Activated CD8-positive, alpha-beta memory T cell treated with anti-CD3 and anti-CD28 coated beads, Interleukin-2, amount 50 U/mL, for 24 hours (primary cell): ENCODE results near the gene CTSE.
"Not testable (repeated sequence)": the region's sequence is repeated elsewhere in the genome, so short reads cannot be mapped to it uniquely, and the experiment has no call there.

ENCODE experiments used
- DNase-seq: peaks from one replicate; pipeline ENCODE4 v3.0.0-alpha.2; 2020; ENCODE audit errors: extremely low read depth

CTSE gene

DNA sequence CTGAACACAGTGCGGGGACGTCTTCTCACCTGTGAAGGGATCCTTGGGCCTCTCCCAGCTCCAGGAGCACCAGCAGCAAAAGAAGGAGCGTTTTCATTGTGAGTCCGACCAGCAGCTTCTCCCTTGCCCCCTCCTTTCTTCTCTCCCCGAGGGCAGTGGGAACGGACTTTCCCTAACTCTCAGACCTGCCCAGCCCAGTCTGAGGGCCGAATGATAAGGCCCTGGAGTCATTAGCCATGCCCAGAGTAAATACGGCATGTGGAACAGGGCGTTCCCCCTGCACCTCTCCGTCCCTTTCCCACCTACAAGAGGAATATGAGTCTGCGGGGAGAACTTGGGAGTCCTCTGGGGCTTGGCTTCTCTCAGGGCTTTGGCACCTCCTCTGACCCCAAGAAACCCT is at the start of gene CTSE:
CTSE (minus strand) TSS at position 201 of the 400 bp plus-strand sequence; CDS start at position 97, 104 bp downstream.
- DNase-seq = no peak

DNA sequence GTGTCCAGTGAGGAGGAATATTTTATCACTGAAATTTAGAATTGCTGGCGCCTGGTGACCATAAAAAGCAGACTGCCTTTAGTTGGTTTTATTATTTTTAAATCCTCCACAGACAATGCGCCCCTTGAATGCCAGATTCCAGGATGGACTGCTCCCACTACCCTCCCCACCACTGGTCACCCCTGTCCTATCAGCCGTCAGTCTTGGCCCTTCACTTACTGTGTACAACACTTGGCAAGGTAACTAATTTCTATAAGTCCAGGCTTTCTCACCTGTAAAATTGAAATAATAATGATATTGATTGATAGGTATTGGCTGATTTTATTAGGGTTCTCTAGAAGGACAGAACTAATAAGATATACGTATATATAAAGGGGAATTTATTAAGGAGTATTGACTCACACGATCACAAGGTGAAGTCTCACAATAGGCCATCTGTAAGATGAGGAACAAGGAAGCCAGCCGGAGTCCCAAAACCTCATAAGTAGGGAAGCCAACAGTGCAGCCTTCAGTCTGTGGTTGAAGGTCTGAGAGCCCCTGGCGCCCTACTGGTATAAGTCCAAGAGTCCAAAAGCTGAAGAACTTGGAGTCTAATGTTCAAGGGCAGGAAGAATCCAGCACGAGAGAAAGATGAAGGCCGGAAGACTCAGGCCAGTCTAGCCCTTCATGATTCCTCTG is 47.1 kb upstream of the CTSE start:
- DNase-seq = no peak

DNA sequence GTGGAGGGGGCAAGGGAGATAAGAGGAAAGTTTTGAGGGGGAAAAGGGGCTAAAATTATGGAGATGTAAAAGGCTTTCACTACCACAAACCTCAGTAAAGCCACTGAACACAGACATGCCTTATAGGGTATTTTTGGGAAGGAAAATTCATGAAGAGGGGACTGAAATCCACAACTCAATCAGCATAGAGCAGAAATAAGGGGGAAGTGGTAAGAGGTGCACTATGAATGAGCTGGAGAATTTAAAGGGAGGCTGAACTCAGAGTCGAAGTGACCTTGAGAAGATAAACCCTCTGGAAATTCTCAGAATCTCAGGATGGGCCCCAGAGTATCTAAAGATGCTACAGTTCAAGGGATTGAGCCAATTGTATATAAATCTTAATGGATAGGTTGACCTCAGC is 44.6 kb upstream of the CTSE start:
- no peak for DNase-seq

DNA sequence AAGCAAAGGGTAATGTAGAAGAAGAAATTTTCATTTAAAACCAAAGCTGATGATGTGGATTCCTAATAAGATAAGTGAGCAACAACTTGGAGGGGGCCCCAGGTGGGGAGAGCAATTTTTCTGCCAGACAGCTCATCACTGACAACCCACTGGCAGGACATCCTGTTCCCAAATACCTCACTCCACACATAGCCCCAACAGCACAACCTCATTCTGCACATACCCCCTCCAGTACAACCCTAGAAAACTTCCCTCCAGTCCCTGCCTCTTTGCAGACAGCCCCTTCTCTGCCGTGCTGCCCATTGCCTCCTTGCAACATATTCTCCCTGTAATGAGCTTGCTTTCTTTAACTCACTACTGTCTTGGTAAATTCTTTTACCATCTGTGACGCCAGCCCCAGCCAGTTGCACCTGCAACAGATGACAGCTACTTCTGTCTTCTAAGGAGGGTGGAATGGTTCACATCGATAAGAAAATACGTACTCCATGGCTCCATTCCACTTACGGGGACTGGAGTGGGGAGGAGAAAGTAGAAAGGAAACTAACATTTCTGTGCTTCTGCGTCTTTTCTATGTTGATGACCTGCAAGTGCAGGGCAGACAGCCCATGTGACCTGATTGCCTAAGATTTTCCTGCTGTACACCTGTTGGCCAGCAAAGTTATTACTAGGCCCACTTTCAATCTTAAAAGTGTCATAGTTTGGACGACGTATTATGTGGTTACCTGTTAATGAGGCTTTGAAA is 44.0 kb upstream of the CTSE start:
- DNase-seq = no peak

DNA sequence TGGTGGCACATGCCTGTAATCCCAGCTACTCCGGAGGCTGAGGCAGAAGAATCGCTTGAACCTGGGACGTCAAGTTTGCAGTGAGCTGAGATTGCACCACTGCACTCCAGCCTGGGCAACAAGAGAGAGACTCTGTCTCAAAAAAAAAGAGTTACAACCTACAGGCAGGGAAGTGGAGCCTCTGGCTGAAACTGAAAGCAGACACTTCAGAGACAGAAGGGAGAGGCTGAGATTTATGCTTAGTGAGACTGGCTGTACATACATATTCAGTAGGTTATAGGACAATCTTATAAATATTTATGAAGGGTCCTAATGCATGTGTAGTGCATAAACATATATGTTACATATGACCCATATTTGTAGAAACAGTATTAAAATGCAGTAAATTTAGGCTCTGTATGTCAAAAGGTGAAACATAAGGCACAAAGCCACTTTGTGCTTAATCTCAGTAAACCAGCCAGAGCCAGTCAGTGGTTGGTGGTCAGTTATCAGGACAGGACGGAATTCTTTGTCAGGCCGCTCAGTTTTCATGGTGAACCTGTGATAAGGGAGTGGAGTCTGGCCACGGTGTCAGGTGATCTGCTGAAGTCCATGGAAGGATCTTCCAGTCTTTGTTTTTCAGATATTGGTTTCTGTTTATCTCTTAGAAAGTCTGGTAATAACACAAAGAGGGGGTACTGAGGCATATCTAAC is 42.9 kb upstream of the CTSE start:
- DNase-seq = no peak

DNA sequence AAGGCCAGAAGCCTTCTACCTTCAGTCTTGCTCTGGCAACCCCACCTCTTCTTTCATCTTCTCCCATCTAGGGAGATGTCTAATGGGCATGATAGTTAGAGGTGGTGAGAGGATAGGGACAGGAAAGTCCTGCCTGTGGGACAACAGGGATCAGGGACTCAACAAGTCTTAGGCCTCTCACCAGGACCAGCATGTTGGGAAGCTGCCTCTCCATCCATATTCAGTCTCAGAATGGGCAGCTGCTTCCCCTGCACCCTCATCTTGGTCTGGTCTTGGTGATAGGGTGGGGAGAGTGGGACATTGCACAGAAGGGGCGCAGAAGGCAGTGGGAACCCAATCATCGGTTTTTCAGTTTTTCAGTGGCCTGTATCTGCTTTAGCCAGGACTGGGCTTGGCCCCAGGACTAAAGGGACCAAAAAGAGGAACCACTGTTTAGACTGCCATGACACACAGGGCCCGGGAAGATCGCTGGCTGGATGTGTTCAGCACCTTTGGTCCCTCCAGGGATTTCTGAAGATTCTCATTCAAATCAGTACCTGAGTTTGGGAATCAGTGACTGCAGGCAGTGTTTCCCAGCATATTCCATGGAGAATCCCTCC is 42.0 kb upstream of the CTSE start:
- DNase-seq = no peak

DNA sequence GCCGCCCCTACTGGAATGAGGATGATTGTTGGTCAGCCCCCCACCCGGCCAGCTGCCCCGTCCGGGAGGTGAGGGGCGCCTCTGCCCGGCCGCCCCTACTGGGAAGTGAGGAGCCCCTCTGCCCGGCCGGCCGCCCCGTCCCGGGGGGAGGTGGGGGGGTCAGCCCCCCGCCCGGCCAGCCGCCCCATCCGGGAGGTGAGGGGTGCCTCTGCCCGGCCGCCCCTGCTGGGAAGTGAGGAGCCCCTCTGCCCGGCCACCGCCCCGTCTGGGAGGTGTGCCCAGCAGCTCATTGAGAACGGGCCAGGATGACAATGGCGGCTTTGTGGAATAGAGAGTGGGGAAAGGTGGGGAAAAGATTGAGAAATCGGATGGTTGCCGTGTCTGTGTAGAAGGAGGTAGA is 40.8 kb upstream of the CTSE start:
- DNase-seq = not testable (repeated sequence)

DNA sequence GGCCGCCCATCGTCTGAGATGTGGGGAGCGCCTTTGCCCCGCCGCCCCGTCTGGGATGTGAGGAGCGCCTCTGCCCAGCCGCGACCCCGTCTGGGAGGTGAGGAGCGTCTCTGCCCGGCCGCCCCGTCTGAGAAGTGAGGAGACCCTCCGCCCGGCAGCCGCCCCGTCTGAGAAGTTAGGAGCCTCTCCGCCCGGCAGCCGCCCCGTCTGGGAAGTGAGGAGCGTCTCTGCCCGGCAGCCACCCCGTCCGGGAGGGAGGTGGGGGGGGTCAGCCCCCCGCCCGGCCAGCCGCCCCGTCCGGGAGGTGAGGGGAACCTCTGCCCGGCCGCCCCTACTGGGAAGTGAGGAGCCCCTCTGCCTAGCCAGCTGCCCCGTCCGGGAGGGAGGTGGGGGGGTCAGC is 40.3 kb upstream of the CTSE start:
- DNase-seq = not testable (repeated sequence)

DNA sequence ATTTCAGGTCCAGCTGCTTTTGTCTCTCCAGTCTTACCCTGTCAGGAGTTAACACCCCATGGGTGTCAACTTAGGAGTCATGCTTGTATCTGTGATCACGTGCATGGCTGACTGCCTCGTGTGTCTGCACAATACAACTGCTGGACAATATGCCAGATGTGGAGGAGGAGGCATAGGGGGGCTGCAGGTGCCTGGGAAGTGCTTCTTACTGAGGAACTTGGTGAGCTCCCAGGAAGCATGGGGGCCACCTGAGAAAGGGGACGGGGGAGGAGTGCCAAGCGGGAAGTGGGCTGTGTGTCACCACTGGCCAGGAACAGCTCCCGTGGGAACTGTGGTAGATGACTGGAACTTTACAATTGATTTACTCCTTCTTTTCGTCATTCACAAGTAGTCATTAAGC is 38.8 kb upstream of the CTSE start:
- no peak for DNase-seq

DNA sequence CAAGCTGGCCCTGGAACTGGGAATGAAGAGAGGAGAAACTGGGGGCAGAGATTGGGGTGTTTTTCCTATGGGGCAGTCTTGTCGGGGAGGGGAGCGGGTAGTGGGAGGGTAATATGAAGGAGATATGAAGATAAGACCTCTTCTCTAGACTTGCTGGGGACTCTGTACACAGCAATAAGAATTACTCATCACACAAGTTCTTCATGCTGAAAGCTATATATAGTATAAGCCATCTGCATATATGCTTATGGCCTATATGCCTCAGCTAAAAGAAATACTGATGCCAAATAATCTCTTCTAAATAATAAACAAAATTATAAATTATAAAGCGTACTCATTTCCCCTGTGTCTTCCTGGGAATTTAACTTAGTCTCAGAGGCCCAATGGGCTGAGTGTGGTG is 37.1 kb upstream of the CTSE start:
- DNase-seq = no peak

DNA sequence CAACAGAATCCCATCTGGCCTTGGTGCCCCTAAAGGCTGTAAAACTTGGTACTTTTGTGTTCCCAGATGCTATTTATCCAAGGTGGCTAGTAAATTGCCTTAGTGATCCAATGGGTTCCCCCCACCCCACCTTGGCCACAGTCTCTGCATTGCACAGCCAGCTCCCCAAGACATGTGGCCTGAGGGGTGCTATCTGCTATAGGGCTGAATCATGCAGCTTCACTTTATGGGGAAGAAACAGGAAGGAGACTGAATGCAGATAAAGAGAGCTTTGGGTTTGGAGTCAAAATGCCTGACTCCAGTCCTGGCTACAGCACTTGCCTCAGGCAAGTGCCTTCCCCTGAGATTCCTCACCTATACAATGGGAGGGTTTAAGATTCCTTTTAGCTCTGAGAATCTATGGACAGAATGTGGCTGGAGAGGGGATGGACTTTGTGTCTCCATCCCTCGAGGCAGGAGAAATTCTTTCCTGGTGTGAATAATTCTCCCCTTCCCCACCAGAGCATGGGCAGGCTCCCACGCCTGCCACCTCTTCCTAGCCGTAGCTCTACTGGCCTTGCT is 35.7 kb upstream of the CTSE start:
- no peak for DNase-seq

DNA sequence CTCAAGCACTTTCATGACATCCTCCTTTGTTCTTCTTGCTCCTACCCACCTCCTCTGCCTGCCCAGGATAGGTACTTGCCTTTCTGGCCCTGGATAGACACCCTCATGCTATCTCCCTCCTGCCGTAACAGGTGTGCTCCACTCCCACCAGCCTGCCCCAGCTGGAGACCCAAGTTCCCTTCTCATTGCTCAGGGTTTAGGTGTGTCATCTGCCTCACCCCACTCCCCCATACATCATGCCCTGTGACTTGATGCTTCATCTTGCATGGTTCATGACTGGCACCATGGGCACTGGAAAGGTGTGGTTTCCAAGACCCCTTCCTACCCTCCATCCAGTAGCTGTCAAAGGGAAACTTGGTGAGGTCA is 35.2 kb upstream of the CTSE start:
- DNase-seq = no peak

DNA sequence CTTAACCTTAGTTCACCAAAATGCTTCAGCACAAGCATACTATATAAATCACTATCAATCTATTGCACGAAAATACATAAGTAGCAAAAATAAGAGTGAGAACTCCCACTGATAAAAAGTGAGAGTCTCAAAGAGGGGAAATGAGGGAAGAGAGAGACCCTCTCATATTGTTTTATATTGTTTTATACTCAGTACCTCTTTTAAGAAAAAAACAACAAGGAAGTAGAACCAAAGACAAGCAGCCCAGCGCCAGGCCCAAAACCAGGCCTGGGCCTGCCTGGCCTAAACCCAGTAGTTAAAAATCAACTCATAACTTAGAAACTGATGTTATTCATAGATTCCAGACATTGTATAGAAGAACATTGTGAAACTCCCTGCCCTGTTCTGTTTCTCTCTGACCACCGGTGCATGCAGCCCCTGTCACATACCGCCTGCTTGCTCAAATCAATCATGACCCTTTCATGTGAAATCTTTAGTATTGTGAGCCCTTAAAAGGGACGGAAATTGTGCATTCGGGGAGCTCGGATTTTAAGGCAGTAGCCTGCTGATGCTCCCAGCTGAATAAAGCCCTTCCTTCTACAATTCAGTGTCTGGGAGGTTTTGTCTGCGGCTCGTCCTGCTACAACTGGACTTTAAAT is 34.7 kb upstream of the CTSE start:
- DNase-seq = not testable (repeated sequence)

DNA sequence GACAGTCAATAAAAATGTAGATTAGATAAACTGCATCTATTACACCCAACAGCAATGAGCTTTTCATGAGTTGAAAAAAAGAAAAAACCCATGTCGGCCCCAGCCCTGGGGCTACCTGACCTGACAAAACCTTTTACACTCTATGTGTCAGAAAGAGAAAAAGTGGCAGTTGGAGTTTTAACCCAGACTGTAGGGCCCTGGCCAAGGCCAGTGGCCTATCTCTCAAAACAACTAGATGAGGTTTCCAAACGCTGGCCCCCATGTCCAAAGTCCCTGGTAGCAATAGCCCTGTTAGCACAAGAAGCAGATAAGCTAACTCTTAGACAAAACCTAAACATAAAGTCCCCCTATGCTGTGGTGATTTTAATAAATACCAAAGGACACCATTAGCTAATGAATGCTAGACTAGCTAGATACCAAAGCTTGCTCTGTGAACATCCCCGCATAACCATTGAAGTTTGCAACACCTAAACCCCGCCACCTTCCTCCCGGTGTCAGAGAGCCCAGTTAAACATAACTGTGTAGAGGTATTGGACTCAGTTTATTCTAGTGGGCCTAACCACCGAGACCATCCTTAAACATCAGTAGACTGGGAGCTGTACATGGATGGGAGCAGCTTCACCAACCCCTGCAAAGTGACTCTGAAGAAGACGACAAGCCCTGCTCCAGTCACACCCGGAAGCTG is 32.1 kb upstream of the CTSE start:
- not testable (repeated sequence) for DNase-seq

DNA sequence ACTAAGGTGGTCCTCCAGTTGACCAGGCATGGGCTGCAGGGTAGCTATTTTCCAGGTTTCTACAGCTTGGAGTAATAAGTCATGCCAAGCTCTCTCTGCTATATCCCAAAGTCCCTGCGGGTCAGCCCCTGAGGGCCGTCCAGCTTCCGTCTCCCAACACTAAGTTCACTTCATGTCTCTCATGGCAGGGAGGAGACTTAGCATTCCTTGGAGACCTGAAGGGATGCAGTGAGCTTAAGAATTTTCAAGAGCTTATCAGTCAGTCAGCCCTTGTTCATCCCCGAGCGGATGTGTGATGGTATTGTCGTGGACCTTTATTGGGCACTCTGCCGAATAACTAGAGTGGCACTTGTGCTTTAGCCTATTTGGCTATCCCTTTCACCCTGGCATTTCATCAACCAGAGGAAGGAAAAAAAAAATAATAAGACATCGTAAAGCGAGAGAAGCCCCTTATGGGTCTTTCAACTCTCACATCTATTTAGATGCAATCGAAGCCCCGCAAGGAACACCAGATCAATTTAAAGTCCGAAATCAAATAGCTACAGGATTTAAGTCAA is 31.5 kb upstream of the CTSE start:
- DNase-seq = not testable (repeated sequence)

DNA sequence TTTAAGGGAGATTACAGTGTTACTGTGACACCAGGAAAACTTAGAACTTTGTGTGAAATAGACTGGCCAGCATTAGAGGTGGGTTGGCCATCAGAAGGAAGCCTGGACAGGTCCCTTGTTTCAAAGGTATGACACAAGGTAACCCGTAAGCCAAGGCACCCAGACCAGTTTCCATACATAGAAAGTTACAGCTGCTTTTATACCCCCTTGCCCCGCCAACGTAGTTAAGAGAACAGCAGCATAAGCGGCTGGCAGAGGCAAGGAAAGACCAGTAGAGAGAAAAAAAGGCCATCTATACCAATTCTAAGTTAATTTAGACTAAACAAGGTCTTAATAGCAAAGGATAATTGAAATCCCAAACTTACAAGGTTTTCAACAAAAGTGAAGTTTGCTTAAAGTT is 29.9 kb upstream of the CTSE start:
- DNase-seq = not testable (repeated sequence)

DNA sequence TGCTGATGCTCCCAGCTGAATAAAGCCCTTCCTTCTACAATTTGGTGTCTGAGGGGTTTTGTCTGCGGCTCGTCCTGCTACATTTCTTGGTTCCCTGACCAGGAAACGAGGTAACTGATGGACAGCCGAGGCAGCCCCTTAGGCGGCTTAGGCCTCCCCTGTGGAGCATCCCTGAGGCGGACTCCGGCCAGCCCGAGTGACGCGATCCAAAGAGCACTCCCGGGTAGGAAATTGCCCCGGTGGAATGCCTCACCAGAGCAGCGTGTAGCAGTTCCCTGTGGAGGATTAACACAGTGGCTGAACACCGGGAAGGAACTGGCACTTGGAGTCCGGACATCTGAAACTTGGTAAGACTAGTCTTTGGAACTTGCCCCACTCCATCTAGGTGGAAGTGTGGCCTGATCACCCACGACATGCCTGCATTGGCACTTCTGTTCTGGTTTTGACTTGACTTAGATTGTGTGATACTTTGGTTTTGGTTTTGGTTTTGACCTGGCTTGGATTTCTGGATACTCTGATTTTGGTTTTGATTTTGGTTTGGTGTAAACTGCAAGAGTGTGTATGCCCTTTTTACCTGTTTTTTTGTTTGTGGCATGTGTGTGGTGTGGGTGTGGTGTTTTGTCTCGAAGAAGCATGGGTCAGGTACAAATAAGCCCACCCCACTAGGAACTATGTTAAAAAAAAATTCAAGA is 29.4 kb upstream of the CTSE start, which contains the start of gene RHEX:
RHEX (plus strand) TSS at position 255 of the 692 bp plus-strand sequence. CDS start 44,656 bp downstream, outside the sequence.
- not testable (repeated sequence) for DNase-seq

DNA sequence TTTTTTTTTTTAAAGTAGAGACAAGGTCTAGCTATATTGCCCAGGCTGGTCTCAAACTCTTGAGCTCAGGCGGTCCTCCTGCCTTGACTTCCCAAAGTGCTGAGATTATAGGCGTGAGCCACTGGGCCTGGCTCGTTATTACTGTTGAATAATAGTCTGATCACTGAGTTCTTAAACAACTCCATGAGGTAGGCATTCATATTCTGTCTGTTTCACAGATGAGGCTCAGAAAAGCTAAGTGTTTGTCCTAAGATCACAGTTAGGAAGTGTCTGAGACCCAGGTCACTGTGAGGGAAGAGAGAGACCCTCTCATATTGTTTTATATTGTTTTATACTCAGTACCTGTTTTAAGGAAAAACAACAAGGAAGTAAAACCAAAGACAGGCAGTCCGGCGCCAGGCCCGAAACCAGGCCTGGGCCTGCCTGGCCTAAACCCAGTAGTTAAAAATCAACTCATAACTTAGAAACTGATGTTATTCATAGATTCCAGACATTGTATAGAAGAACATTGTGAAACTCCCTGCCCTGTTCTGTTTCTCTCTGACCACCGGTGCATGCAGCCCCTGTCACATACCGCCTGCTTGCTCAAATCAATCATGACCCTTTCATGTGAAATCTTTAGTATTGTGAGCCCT is 28.7 kb upstream of the CTSE start:
- DNase-seq = not testable (repeated sequence)

DNA sequence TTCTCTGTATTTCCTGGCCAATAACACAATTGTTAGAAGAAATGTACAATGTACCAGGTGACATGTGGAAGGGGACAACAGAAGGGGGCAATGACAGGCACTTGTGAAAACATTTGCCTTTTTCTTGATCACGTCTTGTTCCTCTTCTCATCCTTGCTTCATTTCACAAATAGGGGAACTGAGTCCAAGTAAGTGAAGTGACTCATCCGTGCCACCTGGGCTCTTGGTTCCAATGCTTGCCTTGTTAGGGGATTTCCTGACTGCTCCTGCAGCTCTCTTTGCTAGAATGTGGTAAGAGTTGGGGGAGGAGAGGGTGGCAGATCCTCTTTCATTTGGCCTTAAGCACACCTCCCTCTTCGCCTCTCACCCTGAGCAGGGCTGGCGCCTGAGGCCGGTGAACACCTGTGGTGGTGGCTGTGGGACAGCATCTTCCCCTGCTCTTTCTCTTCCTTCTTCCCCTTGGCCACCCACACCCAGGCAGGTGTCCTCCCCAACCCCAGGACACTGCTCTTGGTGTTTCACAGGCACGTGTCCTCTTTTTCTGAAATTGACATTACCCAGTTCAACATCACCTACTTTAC is 27.1 kb upstream of the CTSE start:
- no peak for DNase-seq
